Endothelial cell of umbilical vein (primary cell): Measurements from ENCODE around the gene CLDN19. TPM values are rescaled to one million over a fixed set of nuclear protein-coding genes. Genes with fewer than 3 reads are reported as not detected.

ENCODE experiments used
- BruUV-seq: library from RNA; stranded (reverse); fragments of 400-500 nt; replicated peaks from 2 replicates; lab custom pipeline; 2021; lab: Mats Ljungman, UMichigan
- CTCF ChIA-PET: fragments of 300-600, 350-600 bp; sonication (Branson Sonifier 250); formaldehyde crosslinking; loops from one replicate; lab custom pipeline; 2021; ENCODE audit warnings: antibody characterized with exemption, inconsistent platforms; lab: Charles Lee
- POLR2A ChIA-PET: fragments of 300-600, 350-600 bp; sonication (Branson Sonifier 250); formaldehyde crosslinking; loops from one replicate; lab custom pipeline; 2021; ENCODE audit warnings: antibody characterized with exemption, inconsistent platforms; lab: Charles Lee
- DNase-seq: peaks from one replicate; pipeline ENCODE4 v3.0.0-alpha.2; 2011; ENCODE audit warnings: low read depth, low spot score
- FAIRE-seq: peaks from 2 replicates; lab custom pipeline; 2011; peaks lifted over from hg19 to GRCh38; lab: Jason Lieb, UNC
- H2AFZ ChIP-seq: 2 replicates; pipeline ENCODE4 v1.6.0; 2012; ENCODE audit warnings: low read depth, low read length, control low read depth, inconsistent platforms
- H3K27ac ChIP-seq: 2 replicates; pipeline ENCODE4 v1.5.1; 2011; ENCODE audit warnings: low read depth, mild to moderate bottlenecking, control low read depth, low read length, moderate library complexity; ENCODE audit not compliant: insufficient read depth
- H3K27me3 ChIP-seq, 2 experiments: 2 replicates each; pipeline versions ENCODE4 v1.6.0 to v1.6.1; 2011; ENCODE audit warnings: low read length in 2 of 2, mixed read lengths in 1 of 2; ENCODE audit not compliant: control insufficient read depth in 2 of 2, insufficient read depth in 2 of 2
- H3K36me3 ChIP-seq, 2 experiments: 2 replicates in 1 of 2; 3 replicates in 1 of 2; pipeline ENCODE4 v1.5.1; 2011; ENCODE audit warnings: low read length in 2 of 2, mild to moderate bottlenecking in 1 of 2, moderate library complexity in 1 of 2; ENCODE audit not compliant: control insufficient read depth in 2 of 2, insufficient read depth in 2 of 2; ENCODE audit errors: extremely low read depth in 1 of 2
- H3K4me1 ChIP-seq: 3 replicates; pipeline ENCODE4 v1.5.1; 2011; ENCODE audit warnings: mild to moderate bottlenecking, low read length; ENCODE audit not compliant: control insufficient read depth, insufficient read depth; ENCODE audit errors: extremely low read depth
- H3K4me2 ChIP-seq: 2 replicates; pipeline ENCODE4 v1.6.1; 2011; ENCODE audit warnings: low read length, control low read depth, mixed read lengths; ENCODE audit not compliant: insufficient read depth
- H3K4me3 ChIP-seq, 3 experiments: fragments of 200-600 bp in 1 of 3; sonication (generic), shearing (Covaris generic) in 1 of 3; replicated peaks in 1 of 3; 2 replicates each; pipeline ENCODE4 v1.5.1; 2011 to 2016; ENCODE audit warnings: control low read depth in 3 of 3, low read length in 3 of 3, mild to moderate bottlenecking in 2 of 3, inconsistent platforms in 1 of 3, low read depth in 1 of 3, moderate library complexity in 1 of 3; ENCODE audit not compliant: insufficient read depth in 1 of 3
- H3K79me2 ChIP-seq: 2 replicates; pipeline ENCODE4 v1.6.0; 2012; ENCODE audit warnings: low read length, inconsistent platforms; ENCODE audit not compliant: control insufficient read depth, insufficient read depth
- H3K9ac ChIP-seq: replicated peaks from 2 replicates; pipeline ENCODE3; 2011; ENCODE audit warnings: low read length, control low read depth; ENCODE audit not compliant: insufficient read depth; ENCODE audit errors: extremely low read depth
- H3K9me1 ChIP-seq: replicated peaks from 3 replicates; pipeline ENCODE4 v1.6.0; 2011; ENCODE audit warnings: mild to moderate bottlenecking, low read length; ENCODE audit not compliant: control insufficient read depth, insufficient read depth; ENCODE audit errors: extremely low read depth
- H3K9me3 ChIP-seq: replicated peaks from 2 replicates; pipeline ENCODE4 v1.5.1; 2012; ENCODE audit warnings: low read length, inconsistent platforms; ENCODE audit not compliant: control insufficient read depth, insufficient read depth
- H4K20me1 ChIP-seq: replicated peaks from 2 replicates; pipeline ENCODE3; 2011; ENCODE audit warnings: mild to moderate bottlenecking, low read length; ENCODE audit not compliant: control insufficient read depth, insufficient read depth; ENCODE audit errors: extremely low read depth
- CTCF ChIP-seq, 2 donors: IDR thresholded peaks; 1 replicate in 1 of 2; 2 replicates in 1 of 2; pipeline ENCODE4 v1.5.1; 2011; ENCODE audit warnings: low read length in 2 of 2, mild to moderate bottlenecking in 2 of 2, moderate library complexity in 2 of 2, control low read depth in 1 of 2, inconsistent platforms in 1 of 2, low read depth in 1 of 2; ENCODE audit not compliant: insufficient read depth in 1 of 2; ENCODE audit errors: extremely low read depth in 1 of 2
- EZH2 ChIP-seq: IDR thresholded peaks from 2 replicates; pipeline ENCODE4 v1.6.1; 2012; ENCODE audit warnings: borderline replicate concordance, low read depth, mild to moderate bottlenecking, moderate library complexity, low read length, inconsistent platforms; ENCODE audit not compliant: severe bottlenecking
- FOS ChIP-seq: IDR thresholded peaks from 2 replicates; pipeline ENCODE4 v1.6.1; 2011; ENCODE audit warnings: mild to moderate bottlenecking, low read length, moderate library complexity, borderline replicate concordance; ENCODE audit not compliant: insufficient read depth
- GATA2 ChIP-seq: IDR thresholded peaks from 2 replicates; pipeline ENCODE4 v1.7.0; 2011; ENCODE audit warnings: low read depth, mild to moderate bottlenecking, moderate library complexity, mixed read lengths, low read length; ENCODE audit not compliant: insufficient read length, insufficient read depth
- JUN ChIP-seq: IDR thresholded peaks from 2 replicates; pipeline ENCODE4 v1.6.1; 2011; ENCODE audit warnings: borderline replicate concordance, low read depth; ENCODE audit not compliant: insufficient read length, insufficient read depth
- MAX ChIP-seq: IDR thresholded peaks from 2 replicates; pipeline ENCODE4 v1.6.1; 2011; ENCODE audit not compliant: insufficient read depth, insufficient read length
- MYC ChIP-seq: IDR thresholded peaks from one replicate; pipeline ENCODE4 v1.6.1; 2011; ENCODE audit warnings: mild to moderate bottlenecking, low read depth, low read length
- POLR2A ChIP-seq: IDR thresholded peaks from 2 replicates; pipeline ENCODE4 v1.6.1; 2012; ENCODE audit warnings: low read depth, mild to moderate bottlenecking, control low read depth, low read length
- POLR2AphosphoS5 ChIP-seq: IDR thresholded peaks from 2 replicates; pipeline ENCODE4 v1.6.1; 2012; ENCODE audit warnings: low read depth, mild to moderate bottlenecking, control low read depth, low read length, moderate library complexity; ENCODE audit not compliant: insufficient read depth
- dilution Hi-C: fragments of 300-500 bp; cut with MboI; formaldehyde crosslinking; loops from one replicate; pipeline ENCODE4 v1.15.0; 2019; ENCODE audit warnings: low sequenced_read_pairs; ENCODE audit not compliant: extremely low pct_ligation_motif_present
- intact Hi-C: fragments of 100-400 bp; cut with micrococcal nuclease; formaldehyde crosslinking; loops from one replicate; pipeline ENCODE4 v1.10.0; 2022
- polyA plus RNA-seq, 4 experiments: library from polyadenylated mRNA; depleted of rRNA in 3 of 4; stranded (reverse) in 3 of 4; unstranded in 1 of 4; fragments of >200 nt; gene quantifications; 2 replicates each; pipeline versions ENCODE4 v1.2.1 to v1.2.3, GENCODE V29; 2011 to 2012; ENCODE audit warnings: missing spikeins in 1 of 4
- total RNA-seq: library from RNA; stranded (reverse); gene quantifications from 2 replicates; pipeline ENCODE4 v1.2.3, GENCODE V29; 2021

Gene CLDN19
- total and polyA plus RNA-seq, 2 donors (not counting 3 experiments of a cell fraction or from before 2014, with no cell fraction given), result not detected

GRCh38 chr1:42740851-42741580, 980 bp upstream of the CLDN19 start:
- ChIA-PET CTCF (interaction anchor here (0.9 kb wide), 1 partner anchor 163 kb away, joined by 4 read pairs; no protein-coding TSS in a partner anchor), POLR2A (no interaction called here)
- no peak for DNase-seq
- H3K9me1 ChIP-seq, result no peaks in the 10 kb centered on the region
- H3K79me2 ChIP-seq, result no peaks in the 10 kb centered on the region
- dilution Hi-C loops, result no loop called here
- H3K4me1 ChIP-seq, result no peaks in the 10 kb centered on the region
- FAIRE-seq, result no peak
- no peak overlapping the region for H3K4me2 ChIP-seq
- no peaks in the 10 kb centered on the region for H4K20me1 ChIP-seq
- no TSS peak for BruUV-seq
- no peaks in the 10 kb centered on the region for H3K9me3 ChIP-seq
- H3K4me3 ChIP-seq, result no peak overlapping the region
- TF ChIP-seq MAX, result no peak
- no peaks in the 10 kb centered on the region for H3K27me3 ChIP-seq
- intact Hi-C loops, result no loop called here
- H2AFZ ChIP-seq, result no peak overlapping the region
- H3K27ac ChIP-seq, result no peak overlapping the region
- no peak overlapping the region for H3K9ac ChIP-seq
- H3K36me3 ChIP-seq, result peaks cover 0 to 3% of the 10 kb centered on the region in 2 experiments

GRCh38 chr1:42738678-42739226, 1.3 kb downstream of the CLDN19 start:
- no peak overlapping the region for H3K4me2 ChIP-seq
- H3K79me2 ChIP-seq, result no peaks in the 10 kb centered on the region
- no peaks in the 10 kb centered on the region for H3K36me3 ChIP-seq
- H3K4me3 ChIP-seq, result no peak overlapping the region
- DNase-seq (no peak), FAIRE-seq (no peak)
- no peaks in the 10 kb centered on the region for H3K4me1 ChIP-seq
- H3K27ac ChIP-seq, result no peak overlapping the region
- H3K9ac ChIP-seq, result no peak overlapping the region
- BruUV-seq, result no TSS peak
- CTCF ChIA-PET, result interaction anchor here (3.4 kb wide), 1 partner anchor 161 kb away, joined by 12 read pairs; no protein-coding TSS in a partner anchor
- no peak overlapping the region for H2AFZ ChIP-seq
- no peaks in the 10 kb centered on the region for H3K27me3 ChIP-seq
- dilution Hi-C loops (no loop called here), intact Hi-C loops (no loop called here)
- H3K9me1 ChIP-seq, result no peaks in the 10 kb centered on the region
- POLR2A ChIA-PET, result no interaction called here
- TF ChIP-seq EZH2, result no peak
- no peak for TF ChIP-seq POLR2AphosphoS5
- TF ChIP-seq MYC, result no peak
- no peak for TF ChIP-seq JUN
- TF ChIP-seq POLR2A, result no peak
- TF ChIP-seq FOS, result no peak
- no peak for TF ChIP-seq CTCF (IDR thresholded peaks at IDR 0.05; ENCODE audit: extremely low read depth in 1 of 2, insufficient read depth in 1 of 2, low read depth in 1 of 2, low read length in 2 of 2)
- no peak for TF ChIP-seq MAX
- TF ChIP-seq GATA2, result no peak
- H4K20me1 ChIP-seq, result no peaks in the 10 kb centered on the region
- H3K9me3 ChIP-seq, result no peaks in the 10 kb centered on the region
